HG03064 (cell line): Measurements from ENCODE around the gene KANK4.

Source experiments
- ATAC-seq: cut with Tn5 transposase; IDR thresholded peaks from one replicate; pipeline ENCODE4 v1.9.1; 2021; ENCODE audit warnings: low read depth; ENCODE audit not compliant: unreplicated experiment

KANK4 gene

DNA sequence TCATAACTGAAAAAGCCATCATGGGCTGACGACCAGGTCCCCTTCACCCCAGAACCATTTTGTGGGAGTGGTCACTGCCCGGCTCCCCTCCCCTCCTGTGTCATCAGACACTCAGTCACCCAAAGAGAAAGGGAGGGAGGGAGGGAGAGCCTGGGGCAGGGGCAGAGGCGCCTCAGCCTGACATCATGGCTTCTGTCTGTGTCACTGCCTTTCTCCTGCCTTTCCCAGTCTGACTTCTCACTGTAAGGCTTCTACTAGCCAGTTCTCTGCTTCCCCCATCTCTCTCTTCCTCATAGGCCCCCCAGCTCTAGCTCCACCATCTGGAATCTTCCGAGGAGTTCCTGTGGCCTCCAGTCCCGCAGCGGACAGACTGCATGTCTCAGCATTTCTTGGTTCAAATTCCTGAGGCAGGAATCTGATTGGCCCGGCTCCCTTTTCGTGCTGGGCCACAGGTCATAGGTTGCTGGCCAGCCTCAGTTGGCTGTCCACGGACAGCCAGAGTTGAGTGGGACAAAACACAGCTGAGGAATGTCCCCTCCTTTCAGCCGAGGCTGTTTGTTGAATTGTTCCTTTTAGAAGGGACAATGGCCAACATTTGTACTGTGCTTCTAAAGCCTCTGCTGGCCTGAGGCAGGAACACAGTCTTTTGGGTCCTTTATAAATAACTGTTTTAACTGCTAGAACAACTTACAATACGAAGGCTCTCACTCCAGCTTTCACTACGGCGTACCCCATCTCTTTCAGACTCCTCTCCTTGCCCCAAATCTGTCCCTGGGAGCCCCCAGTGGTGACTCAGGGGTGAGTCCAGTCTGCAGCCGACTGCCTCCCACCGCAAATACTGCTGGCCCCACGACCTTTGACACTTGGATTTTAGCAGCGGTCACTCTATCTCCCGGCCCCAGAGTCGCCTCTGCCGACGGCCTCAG lies 18.7 kb upstream of the KANK4 start:
- no peak for ATAC-seq

GRCh38 chr1:62336995-62337705 lies 17.9 kb upstream of the KANK4 start:
- ATAC-seq, result no peak

DNA sequence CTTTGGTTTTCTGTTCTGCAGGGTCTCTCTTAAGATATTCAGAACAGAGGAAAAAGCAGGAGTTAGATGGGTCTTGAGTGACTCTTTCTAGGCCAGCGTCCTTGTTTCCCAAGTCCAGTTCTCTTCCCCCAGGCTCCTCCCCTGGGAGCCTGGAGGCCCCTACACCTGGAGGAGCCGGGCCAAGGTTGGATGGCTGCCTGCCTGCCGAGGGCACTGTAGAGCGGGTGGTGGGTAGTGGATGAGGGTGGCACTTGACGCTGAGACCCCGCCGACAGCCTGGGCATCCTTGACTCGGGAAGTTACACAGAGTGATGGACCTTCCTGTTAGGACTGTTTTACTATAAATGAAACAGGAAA lies 17.4 kb upstream of the KANK4 start:
- no peak for ATAC-seq

DNA sequence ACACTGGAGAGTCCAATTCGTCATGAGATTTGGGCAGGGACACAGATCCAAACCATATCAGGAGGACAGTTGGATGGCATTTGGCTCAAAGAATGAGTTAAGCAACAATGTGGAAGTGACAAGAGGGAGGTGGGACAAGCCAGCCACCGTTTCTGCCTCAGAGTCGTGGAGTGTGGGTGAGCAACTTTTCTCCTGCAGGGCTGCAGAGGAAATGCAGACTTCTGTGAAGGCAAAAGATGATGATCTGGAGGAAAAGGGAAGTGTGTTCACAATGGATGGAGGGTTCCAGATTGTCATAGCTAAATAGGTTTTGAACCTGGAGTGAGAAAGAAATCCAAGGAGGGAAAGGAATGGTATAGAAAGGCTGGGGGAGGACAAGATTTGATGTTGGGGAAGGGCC lies 16.4 kb upstream of the KANK4 start:
- ATAC-seq, result no peak

GRCh38 chr1:62334434-62334985 lies 15.3 kb upstream of the KANK4 start:
- ATAC-seq, result no peak

DNA sequence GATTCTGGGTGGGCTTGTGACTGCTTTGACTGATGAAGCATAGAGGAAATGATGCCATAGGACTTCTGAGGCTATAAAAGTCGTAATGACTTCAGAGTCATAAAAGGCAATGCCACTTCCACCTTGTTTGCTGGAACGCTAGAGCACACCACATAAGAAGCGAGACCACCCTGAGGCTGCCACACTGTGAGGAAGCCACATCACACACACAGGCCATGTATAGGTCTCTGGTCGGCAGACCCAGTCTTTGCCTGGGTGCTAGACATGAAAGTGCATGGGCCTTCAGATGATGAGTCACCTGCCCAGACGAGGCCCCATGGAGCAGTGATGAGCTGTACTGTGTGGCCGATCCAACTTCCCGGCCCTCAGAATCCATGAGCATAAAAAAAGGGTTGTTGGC lies 14.2 kb upstream of the KANK4 start:
- no peak for ATAC-seq

DNA sequence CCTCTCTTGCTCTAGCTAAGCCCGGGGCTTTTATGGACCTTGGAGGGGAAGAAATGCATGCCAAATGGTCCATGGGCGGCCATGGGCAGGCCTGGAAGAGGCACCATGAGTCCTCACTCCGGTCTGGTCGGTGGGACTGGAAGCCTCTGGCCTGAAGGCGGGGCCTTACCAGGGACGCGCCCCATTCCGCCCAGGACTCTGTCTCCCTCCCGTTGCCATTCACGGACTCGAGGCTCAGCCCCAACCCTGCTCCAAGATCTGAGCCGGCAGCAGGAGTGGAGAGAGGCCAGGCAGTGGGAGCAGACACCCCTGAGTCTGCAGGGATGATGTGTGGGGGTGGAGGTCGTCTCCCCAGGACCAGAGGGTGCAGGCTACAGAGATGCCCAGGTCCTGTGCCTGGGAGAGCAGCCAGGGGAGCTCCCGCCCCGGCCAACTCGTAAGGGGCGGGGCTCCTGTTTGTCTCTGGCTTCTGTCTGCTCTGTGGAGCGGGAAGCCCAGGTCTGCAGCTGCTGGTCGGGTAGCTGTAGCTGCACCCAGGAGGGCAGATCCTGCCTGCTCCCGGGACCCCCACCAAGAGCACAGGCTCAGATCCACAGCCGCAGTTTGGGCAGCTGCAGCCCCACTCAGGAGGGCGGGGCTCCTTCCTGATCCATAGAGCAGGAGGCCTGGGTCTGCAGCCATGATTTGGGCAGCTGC lies 8.3 kb upstream of the KANK4 start:
- ATAC-seq, result no peak

DNA sequence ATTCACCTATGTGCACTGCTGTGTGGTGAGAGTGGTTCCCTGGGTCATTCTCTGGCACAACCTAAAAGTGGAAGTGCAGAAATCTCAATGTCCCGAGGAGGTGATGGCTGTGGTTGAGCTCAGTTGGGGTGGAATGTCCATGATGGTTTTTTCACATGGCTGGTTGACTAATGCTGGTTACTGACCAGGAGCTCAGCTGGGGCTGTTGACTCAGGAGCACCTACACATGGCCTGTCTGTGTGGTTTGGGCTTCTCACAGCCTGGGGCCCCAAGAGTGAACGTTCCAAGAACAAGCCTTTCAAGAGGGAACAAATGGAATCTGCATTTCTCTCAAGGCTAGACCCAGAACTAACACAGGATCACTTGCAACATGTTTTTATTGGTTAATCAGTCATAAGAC lies 6.4 kb upstream of the KANK4 start:
- no peak for ATAC-seq

- ATAC-seq, result no peak
Measured at GRCh38 chr1:62325081-62325480, 5.8 kb upstream of the KANK4 start.

GRCh38 chr1:62321446-62321845 lies 2.2 kb upstream of the KANK4 start:
- ATAC-seq, result no peak

DNA sequence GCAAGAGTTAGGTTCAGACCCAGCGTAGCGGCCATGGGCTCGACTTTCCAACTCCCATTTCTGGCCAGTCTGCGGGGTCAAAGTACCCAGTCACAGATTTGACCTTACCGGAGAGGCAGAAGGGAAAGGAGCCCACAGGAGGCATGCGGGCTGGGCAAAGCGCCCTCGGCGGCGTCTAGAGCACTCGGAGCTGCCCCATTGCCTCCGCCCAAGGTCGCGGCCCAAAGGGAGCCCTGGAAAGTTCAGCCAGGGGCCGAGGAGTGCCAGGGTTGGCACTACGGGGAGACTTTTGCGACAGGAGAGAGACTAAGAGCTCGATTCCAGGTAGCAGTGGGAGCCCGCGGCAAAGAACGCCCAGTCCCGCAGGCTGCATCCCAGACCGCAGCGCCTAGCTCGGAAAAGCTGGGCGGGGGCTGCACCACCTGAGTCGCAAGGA lies 896 bp downstream of the KANK4 start:
- ATAC-seq, result no peak

GRCh38 chr1:62317021-62317768 lies 2.0 kb downstream of the KANK4 start:
- no peak for ATAC-seq

DNA sequence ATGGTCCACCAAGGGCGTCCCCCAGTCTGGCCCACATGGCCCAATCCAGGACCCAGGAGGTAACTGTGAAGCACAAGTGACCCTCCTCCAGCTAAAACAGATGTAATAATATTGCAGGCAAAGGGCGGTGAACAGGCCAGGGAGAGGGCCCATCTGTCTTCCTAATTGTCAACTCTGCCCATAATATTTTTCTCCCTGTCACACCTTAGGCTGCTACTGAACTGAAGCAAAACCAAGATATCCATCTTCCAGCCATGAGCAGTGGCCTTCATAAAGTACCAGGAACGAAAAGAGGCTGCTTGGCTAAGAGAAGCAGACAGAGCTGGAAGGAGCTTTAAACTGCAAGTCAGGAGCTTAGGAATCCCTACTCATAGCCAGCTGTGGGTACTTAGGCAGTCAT lies 3.1 kb downstream of the KANK4 start:
- ATAC-seq, result no peak

GRCh38 chr1:62315387-62315786 lies 3.8 kb downstream of the KANK4 start:
- ATAC-seq, result no peak

DNA sequence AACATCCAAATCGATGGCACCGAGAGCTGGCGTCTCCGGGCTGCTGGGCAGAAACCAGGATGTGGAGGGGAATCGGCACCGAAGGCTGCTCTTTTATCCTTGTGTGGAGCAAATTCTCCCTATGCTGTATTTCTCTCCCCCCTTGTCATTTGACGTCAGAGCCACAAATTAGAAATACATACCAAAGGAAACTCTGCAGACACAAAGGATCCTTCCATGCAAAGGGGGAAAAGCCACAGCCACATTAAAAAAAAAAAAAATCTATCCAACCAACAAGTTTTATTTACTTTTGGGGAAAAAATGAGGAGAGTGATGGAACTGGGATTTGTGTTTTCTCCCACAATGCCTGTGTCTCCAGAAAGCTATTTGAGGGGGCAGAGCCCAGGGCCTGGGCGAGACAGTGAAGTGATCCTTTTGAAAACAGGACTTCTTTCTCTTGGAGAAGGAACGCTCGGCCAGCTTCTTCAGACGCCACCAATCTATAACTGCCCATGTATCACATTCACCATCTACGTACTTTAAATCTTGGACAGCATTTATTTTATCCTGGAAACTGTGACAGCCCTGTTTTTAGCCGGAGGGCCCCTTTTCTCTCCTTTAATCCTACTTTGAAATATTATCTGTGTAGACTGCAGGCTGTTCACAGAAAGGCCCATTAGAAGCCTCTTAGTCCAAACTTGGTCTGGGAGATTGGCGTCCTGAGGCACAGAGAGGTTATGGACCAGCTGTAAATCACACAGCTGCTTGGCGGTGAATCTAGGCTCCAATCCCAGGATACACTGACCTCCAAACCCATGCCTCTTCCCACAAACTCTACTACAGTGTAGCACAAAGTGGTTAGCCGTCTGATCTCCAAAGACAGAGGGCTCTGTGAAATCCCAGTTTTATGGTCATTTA lies 4.5 kb downstream of the KANK4 start:
- no peak for ATAC-seq

GRCh38 chr1:62312698-62313097 lies 6.5 kb downstream of the KANK4 start:
- no peak for ATAC-seq

- ATAC-seq, result no peak
Measured at GRCh38 chr1:62311473-62311943, 7.7 kb downstream of the KANK4 start.

GRCh38 chr1:62309906-62310305 lies 9.3 kb downstream of the KANK4 start:
- ATAC-seq, result no peak

DNA sequence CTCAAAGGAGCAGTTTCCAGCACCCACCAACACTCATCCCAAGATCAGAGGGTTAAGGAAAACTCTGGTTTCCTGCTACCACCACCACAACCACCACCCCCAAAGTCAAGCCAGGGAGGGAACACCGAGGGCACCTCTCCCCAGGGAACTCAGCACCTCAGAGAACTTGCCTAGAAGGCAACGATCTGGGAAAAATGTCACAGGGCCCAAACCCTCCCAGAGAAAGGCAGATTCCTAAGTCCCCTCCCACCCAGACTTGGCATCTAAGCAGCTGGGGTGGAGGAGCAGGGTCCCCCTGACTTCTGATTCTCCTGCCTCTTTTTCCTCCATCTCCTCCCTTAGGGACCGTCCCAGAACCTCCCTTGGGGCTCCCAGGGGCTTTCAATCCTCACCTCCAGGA lies 10.6 kb downstream of the KANK4 start:
- ATAC-seq, result no peak
